Measurements from ENCODE around the gene GABBR2. TPM values are rescaled to one million over a fixed set of nuclear protein-coding genes. Genes with fewer than 3 reads are reported as not detected.

Gene GABBR2
- total RNA-seq, 4 donors from 2014 or later, result not detected

DNA sequence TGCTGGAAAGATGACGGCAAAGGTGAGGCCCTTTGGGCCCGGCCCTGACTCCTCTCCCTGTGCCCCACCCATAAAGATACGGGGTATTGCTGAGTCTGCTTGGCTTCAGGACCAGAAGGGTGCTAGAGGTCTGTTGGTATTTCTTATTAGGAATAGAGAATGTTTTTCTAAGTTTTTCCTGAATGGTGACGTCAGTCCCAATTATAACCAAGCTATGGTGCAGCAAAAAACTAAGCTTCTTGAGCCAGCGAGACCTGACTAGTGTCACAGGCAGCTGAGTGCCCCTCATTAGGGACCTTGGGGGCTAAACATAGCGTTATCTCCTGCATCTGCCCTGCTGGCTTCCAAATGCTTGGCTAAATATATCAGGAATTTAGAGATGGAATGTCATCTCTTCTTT lies 302.3 kb downstream of the GABBR2 start:
- TF ChIP-seq, protein P1, sequence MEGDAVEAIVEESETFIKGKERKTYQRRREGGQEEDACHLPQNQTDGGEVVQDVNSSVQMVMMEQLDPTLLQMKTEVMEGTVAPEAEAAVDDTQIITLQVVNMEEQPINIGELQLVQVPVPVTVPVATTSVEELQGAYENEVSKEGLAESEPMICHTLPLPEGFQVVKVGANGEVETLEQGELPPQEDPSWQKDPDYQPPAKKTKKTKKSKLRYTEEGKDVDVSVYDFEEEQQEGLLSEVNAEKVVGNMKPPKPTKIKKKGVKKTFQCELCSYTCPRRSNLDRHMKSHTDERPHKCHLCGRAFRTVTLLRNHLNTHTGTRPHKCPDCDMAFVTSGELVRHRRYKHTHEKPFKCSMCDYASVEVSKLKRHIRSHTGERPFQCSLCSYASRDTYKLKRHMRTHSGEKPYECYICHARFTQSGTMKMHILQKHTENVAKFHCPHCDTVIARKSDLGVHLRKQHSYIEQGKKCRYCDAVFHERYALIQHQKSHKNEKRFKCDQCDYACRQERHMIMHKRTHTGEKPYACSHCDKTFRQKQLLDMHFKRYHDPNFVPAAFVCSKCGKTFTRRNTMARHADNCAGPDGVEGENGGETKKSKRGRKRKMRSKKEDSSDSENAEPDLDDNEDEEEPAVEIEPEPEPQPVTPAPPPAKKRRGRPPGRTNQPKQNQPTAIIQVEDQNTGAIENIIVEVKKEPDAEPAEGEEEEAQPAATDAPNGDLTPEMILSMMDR (IDR thresholded peaks at IDR 0.05), result no peak
- ATAC-seq (ENCODE audit: low FRiP score) (no peak), DNase-seq (ENCODE audit: low spot score) (no peak)

DNA sequence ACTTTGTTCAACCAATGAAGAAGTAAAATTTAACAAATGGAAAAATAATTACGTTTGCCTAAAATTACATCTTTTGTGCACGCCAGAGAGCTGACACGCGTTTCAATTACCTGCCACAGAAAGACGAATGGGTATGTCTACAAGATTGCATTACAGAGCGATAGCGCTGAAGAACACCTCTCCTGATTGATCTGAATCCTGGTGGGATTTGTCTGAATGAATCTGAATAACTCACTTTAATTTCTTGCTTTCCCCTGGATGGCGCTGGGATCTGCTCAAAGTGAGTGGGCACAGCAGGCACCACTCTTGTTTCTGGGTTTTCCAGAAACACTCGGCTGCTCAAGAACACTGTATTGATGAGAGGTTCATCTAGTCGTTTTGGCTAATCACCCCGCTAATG lies 304.5 kb downstream of the GABBR2 start:
- TF ChIP-seq, protein P1 (IDR thresholded peaks at IDR 0.05), result no peak
- no peak for ATAC-seq (ENCODE audit: low FRiP score)
- DNase-seq (ENCODE audit: low spot score), result no peak

DNA sequence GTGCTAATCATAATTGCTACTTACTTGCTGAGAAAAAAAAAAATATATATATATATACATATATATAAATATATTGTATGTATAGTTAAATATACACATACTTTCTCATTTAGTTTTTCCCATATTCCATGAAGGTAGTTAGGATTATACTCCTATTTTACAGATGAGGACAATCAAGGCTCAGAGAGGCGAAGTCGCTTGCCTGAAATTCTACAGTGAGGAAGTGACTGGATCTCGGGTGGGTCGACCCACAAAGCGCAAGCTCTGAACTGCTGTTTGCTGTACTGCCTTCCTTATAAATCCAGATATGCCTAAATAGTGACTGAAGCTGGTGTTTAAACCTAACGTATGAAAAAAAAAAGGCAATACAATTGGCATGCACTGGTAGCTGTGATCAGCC lies 305.0 kb downstream of the GABBR2 start:
- TF ChIP-seq, protein P1 (IDR thresholded peaks at IDR 0.05), result no peak
- no peak for ATAC-seq (ENCODE audit: low FRiP score)

DNA sequence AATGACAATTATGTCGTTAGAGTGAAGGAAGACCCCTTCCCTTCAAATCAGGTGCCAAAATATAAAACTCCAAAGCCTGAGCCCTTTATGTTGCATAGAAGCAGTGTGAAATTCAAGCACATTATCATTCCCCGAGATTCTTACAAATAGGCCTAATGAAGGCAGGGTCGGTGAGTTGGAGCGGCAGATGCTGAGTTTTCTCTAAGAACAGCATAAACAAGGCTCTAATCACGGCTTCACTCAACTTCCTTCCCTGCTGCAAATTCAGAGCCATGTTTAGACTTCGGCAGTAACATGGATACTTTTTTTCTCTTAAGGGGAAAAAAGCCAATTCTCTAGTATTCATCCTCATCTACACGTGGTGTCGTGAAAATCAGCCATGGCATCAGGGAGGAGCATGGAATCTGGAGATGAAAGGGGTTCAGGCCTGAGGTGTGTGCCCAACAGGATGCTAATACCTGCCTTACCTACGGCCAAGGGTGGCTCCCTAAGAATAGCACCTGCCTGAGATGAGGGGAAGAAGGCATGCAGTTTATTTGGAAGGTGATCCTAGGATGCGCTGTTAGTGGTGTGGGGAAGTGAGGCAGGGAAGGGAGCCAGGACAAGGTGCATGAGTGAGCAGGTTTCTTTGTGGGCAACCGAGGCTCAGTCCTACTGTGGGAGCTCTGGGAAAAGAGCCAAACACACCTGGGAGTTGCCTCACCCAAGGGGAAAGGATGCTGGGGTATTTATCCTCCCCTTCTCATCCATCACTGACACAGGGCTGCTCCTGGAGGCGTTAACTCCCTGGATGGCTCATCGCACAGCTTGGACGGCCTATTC lies 306.5 kb downstream of the GABBR2 start:
- ATAC-seq (ENCODE audit: low FRiP score) (no peak), DNase-seq (ENCODE audit: low spot score) (no peak)
- TF ChIP-seq, protein P1 (IDR thresholded peaks at IDR 0.05), result no peak

More for the DNA sequence above, 305.0 kb downstream of the GABBR2 start:
- DNase-seq (ENCODE audit: low spot score), result no peak

DNA sequence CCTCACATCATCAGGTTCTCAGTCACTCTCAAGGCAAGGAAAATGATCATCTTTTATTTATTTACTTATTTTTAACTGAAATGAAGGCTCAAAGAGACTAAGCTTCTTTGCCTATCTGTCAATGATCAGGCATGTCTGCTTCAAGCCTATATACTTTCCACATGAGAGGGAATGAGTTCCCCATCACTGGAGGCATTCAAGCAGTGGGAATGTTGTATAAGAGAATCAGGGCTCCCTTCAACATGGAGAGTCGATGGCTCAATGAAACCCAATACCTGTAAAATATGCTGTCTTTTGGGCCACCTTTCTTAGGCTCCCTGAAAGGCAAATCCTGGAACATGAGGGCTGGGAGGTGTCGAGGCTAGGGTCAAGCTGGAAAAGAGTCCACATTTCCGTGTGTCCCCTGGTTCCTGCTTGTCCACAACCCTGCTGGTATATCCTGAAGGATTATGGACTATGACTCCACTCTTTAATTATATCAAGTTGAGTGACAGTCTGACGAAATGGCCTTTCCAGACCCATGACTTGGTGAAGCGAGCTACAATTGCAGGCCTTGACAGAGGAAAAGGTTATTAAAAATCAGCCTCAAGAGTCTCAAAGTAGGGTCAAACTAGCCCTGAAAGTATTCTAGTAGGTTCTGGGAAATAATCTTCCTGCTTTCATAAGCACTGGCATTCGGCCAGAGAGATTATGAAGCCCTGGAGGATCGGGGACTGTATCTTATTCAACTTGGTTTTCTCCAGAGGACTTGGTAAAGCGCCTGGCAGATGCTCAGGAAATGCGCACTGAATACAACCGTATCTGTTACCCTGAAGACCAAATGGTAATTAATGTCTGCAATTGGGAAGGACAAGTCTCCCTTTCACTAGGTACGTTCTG lies 307.4 kb downstream of the GABBR2 start:
- TF ChIP-seq, protein P1 (IDR thresholded peaks at IDR 0.05), result no peak
- ATAC-seq (ENCODE audit: low FRiP score), result no peak
- no peak for DNase-seq (ENCODE audit: low spot score)

DNA sequence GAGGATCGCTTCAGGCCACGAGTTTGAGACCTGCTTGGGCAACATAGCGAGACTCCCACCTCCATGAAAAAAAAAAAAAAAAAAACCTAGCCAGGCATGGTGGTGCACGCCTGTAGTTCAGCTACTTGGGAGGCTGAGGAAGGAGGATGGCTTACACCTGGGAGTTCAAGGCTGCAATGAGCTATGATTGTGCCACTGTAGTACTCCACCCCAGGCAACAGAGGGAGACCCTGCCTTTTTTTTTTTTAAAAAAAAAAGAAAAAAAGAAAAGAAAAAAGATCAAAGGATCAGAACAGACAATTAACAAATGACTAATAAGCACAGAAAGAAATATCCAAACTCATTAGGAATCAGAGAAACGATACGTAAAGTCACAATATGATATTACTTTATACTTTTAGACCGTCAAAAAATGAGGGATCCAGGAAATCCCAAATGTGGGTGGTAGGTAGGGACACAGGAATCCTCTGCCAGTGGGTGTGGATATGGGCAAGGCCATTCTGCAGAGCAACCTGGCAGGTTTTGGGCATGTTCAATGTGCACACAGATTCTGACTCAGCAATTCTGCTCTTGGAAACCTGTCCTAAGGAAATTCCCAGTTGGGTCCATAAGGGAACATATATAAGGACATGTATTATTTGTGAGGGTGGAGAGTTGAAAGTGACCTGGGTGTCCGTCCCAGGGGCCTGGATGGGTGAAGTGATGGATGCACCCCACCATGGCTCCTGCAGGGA lies 308.6 kb downstream of the GABBR2 start:
- TF ChIP-seq, protein P1 (IDR thresholded peaks at IDR 0.05), result no peak
- DNase-seq (ENCODE audit: low spot score), result no peak
- no peak for ATAC-seq (ENCODE audit: low FRiP score)

Measured in omental fat pad (tissue), 4 donors.